ENCODE data around the gene ANGPTL2.

Gene ANGPTL2

GRCh38 chr9:127050591-127051001 lies 71.8 kb downstream of the ANGPTL2 start:
- no peak for DNase-seq (ENCODE audit: low read depth in 3 of 3)

- no peak for DNase-seq (ENCODE audit: low read depth in 3 of 3)
Observed at GRCh38 chr9:127050152-127050551, 72.3 kb downstream of the ANGPTL2 start.

- DNase-seq (ENCODE audit: low read depth in 3 of 3), result no peak
Observed at GRCh38 chr9:127049581-127049980, 72.9 kb downstream of the ANGPTL2 start.

- no peak for DNase-seq (ENCODE audit: low read depth in 3 of 3)
Observed at GRCh38 chr9:127049044-127049443, 73.4 kb downstream of the ANGPTL2 start.

- DNase-seq (ENCODE audit: low read depth in 3 of 3), result no peak
Observed at GRCh38 chr9:127047971-127048370, 74.5 kb downstream of the ANGPTL2 start.

GRCh38 chr9:127045148-127045547 lies 77.3 kb downstream of the ANGPTL2 start:
- no peak for DNase-seq (ENCODE audit: low read depth in 3 of 3)

- DNase-seq (ENCODE audit: low read depth in 3 of 3), result no peak
Observed at GRCh38 chr9:127039492-127039891, 82.9 kb downstream of the ANGPTL2 start.

GRCh38 chr9:127038531-127038930 lies 83.9 kb downstream of the ANGPTL2 start:
- DNase-seq (ENCODE audit: low read depth in 3 of 3), result no peak
